Activated T-cell treated with anti-CD3 and anti-CD28 coated beads, Interleukin-2, amount 50 U/mL, for 1 hour (primary cell): ENCODE data around the gene CD79A.

Experiments used
- DNase-seq: peaks from one replicate; pipeline ENCODE4 v3.0.0-alpha.2; 2020

CD79A gene

GRCh38 chr19:41863209-41863931, 13.7 kb upstream of the CD79A start:
- no peak for DNase-seq

GRCh38 chr19:41864374-41864773, 12.7 kb upstream of the CD79A start:
- DNase-seq: no peak

- no peak for DNase-seq
Observed at GRCh38 chr19:41866284-41866683, 10.8 kb upstream of the CD79A start.

GRCh38 chr19:41868120-41868988, 8.7 kb upstream of the CD79A start:
- no peak for DNase-seq

GRCh38 chr19:41868989-41869300, 8.1 kb upstream of the CD79A start:
- no peak for DNase-seq

GRCh38 chr19:41869374-41869955, 7.6 kb upstream of the CD79A start:
- no peak for DNase-seq

- DNase-seq: peak; percentile 22
Observed at GRCh38 chr19:41870401-41870873, 6.6 kb upstream of the CD79A start.

GRCh38 chr19:41871573-41872383, 5.3 kb upstream of the CD79A start:
- DNase-seq: peak; percentile 61

GRCh38 chr19:41872384-41872774, 4.7 kb upstream of the CD79A start:
- DNase-seq: peak; percentile 23

GRCh38 chr19:41872775-41873647, 4.1 kb upstream of the CD79A start:
- DNase-seq: peak; percentile 79

GRCh38 chr19:41875973-41876372, 1.1 kb upstream of the CD79A start:
- peak; percentile 29 for DNase-seq

GRCh38 chr19:41877916-41878905, 1.1 kb downstream of the CD79A start:
- no peak for DNase-seq

- no peak for DNase-seq
Observed at GRCh38 chr19:41879080-41879479, 2.0 kb downstream of the CD79A start.

GRCh38 chr19:41879670-41880328, 2.7 kb downstream of the CD79A start:
- no peak for DNase-seq

- no peak for DNase-seq
Observed at GRCh38 chr19:41880329-41880708, 3.2 kb downstream of the CD79A start.

- peak; percentile 72 for DNase-seq
Observed at GRCh38 chr19:41882568-41883462, 5.7 kb downstream of the CD79A start, which contains the start of gene ARHGEF1. TSS of gene ARHGEF1 (plus strand) at chr19:41883184. CDS start at chr19:41888083, 4,899 bp downstream.

- DNase-seq: no peak
Observed at GRCh38 chr19:41883463-41883820, 6.4 kb downstream of the CD79A start.

- peak; percentile 89 for DNase-seq
Observed at GRCh38 chr19:41883821-41884733, 7.0 kb downstream of the CD79A start.
